HepG2 (cell line): ENCODE data around the gene HORMAD2.

Source experiments
- BCL3 ChIP-seq: sonication (generic); formaldehyde crosslinking; IDR thresholded peaks from 2 replicates; pipeline ENCODE4 v1.5.1; 2020; ENCODE audit warnings: mild to moderate bottlenecking, missing genetic modification reagents, moderate library complexity
- DPF2 ChIP-seq: sonication (generic); formaldehyde crosslinking; IDR thresholded peaks from 2 replicates; pipeline ENCODE4 v1.4.0; 2020; ENCODE audit warnings: mild to moderate bottlenecking, low read depth, missing genetic modification reagents, borderline replicate concordance
- NBN ChIP-seq: fragments of 450-650 bp; conservative IDR thresholded peaks from 2 replicates; pipeline ENCODE4 v1.6.1; 2017
- NCOA2 ChIP-seq: sonication (generic); formaldehyde crosslinking; IDR thresholded peaks from 2 replicates; pipeline ENCODE4 v1.8.0; 2022; ENCODE audit warnings: inconsistent platforms
- NFRKB ChIP-seq: fragments of 450-650 bp; IDR thresholded peaks from 2 replicates; pipeline ENCODE4 v1.6.1; 2017
- RORA ChIP-seq: sonication (generic); formaldehyde crosslinking; IDR thresholded peaks from 2 replicates; pipeline ENCODE4 v1.5.0; 2020; ENCODE audit warnings: mild to moderate bottlenecking, missing genetic modification reagents, moderate library complexity
- TARDBP ChIP-seq: sonication (generic); formaldehyde crosslinking; IDR thresholded peaks from 2 replicates; pipeline ENCODE4 v1.8.0; 2022; ENCODE audit warnings: mild to moderate bottlenecking, missing genetic modification reagents
- ZNF878 ChIP-seq: sonication (generic); formaldehyde crosslinking; IDR thresholded peaks from 2 replicates; pipeline ENCODE4 v1.8.1; 2023; ENCODE audit warnings: mild to moderate bottlenecking, missing genetic modification reagents, moderate library complexity
- TF ChIP-seq, protein P1 (sequence below): sonication (generic); formaldehyde crosslinking; IDR thresholded peaks from 2 replicates; pipeline ENCODE4 v1.5.0; 2020; ENCODE audit warnings: mild to moderate bottlenecking, missing genetic modification reagents, moderate library complexity

DNA sequence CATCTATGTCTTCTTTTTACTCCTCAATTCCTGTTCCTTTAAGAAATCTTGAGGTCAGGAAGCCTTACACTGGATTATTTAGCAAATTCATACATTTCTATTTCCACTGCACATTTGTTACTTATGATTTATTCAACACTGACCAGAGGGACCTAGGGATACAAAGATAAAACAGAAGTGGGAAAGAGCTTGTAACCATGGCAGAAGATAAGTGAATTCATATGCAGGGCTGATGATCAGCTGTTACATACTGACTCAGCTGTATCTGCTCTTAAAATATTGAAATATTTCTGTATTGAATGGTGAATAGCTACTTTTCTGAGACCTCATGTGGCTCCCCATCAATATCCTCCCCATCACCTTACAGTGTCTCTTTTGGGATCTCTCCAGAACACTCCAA is 25.2 kb downstream of the HORMAD2 start:
- TF ChIP-seq ZNF878 (CRISPR knock-in tag) (no peak), BCL3 (CRISPR knock-in tag) (no peak), RORA (CRISPR knock-in tag) (no peak), DPF2 (CRISPR knock-in tag) (no peak), TARDBP (no peak), NFRKB (no peak), NBN (no peak), NCOA2 (CRISPR knock-in tag) (no peak)
- TF ChIP-seq, protein P1, sequence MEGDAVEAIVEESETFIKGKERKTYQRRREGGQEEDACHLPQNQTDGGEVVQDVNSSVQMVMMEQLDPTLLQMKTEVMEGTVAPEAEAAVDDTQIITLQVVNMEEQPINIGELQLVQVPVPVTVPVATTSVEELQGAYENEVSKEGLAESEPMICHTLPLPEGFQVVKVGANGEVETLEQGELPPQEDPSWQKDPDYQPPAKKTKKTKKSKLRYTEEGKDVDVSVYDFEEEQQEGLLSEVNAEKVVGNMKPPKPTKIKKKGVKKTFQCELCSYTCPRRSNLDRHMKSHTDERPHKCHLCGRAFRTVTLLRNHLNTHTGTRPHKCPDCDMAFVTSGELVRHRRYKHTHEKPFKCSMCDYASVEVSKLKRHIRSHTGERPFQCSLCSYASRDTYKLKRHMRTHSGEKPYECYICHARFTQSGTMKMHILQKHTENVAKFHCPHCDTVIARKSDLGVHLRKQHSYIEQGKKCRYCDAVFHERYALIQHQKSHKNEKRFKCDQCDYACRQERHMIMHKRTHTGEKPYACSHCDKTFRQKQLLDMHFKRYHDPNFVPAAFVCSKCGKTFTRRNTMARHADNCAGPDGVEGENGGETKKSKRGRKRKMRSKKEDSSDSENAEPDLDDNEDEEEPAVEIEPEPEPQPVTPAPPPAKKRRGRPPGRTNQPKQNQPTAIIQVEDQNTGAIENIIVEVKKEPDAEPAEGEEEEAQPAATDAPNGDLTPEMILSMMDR (CRISPR knock-in tag), result no peak
